Loucy (cell line): Measurements from ENCODE around the gene SUN5.

Experiments used
- H2AFZ ChIP-seq: fragments of 200-600 bp; sonication (generic); 2 replicates; pipeline ENCODE4 v1.6.0; 2016; ENCODE audit warnings: antibody characterized with exemption, mild to moderate bottlenecking, low read length, moderate library complexity
- H3F3A ChIP-seq: fragments of 200-600 bp; 2 replicates; pipeline ENCODE4 v1.6.0; 2016; ENCODE audit warnings: antibody characterized with exemption, low read depth, mild to moderate bottlenecking
- H3K27me3 ChIP-seq: fragments of 200-600 bp; sonication (generic); 2 replicates; pipeline ENCODE4 v1.6.1; 2014; ENCODE audit warnings: low read length, mild to moderate bottlenecking; ENCODE audit not compliant: insufficient read depth, poor library complexity, severe bottlenecking
- H3K36me3 ChIP-seq: fragments of 200-600 bp; sonication (generic); 2 replicates; pipeline ENCODE4 v1.6.1; 2016; ENCODE audit warnings: low read length; ENCODE audit not compliant: insufficient read depth
- H3K4me1 ChIP-seq: fragments of 200-600 bp; sonication (generic); 2 replicates; pipeline ENCODE4 v1.5.1; 2014; ENCODE audit warnings: low read length, mild to moderate bottlenecking; ENCODE audit not compliant: insufficient read depth, poor library complexity, severe bottlenecking
- H3K4me2 ChIP-seq: fragments of 200-600 bp; sonication (generic); 2 replicates; pipeline ENCODE4 v1.6.0; 2014; ENCODE audit warnings: antibody characterized with exemption, low read length, low read depth, mild to moderate bottlenecking; ENCODE audit not compliant: poor library complexity, severe bottlenecking
- H3K4me3 ChIP-seq: fragments of 200-600 bp; sonication (generic); 2 replicates; pipeline ENCODE4 v1.5.1; 2014; ENCODE audit warnings: low read length, mild to moderate bottlenecking, mixed read lengths; ENCODE audit not compliant: poor library complexity, severe bottlenecking
- H3K79me2 ChIP-seq: fragments of 200-600 bp; sonication (generic); 2 replicates; pipeline ENCODE4 v1.6.1; 2014; ENCODE audit warnings: low read length; ENCODE audit not compliant: insufficient read depth
- H3K9ac ChIP-seq: fragments of 200-600 bp; sonication (generic); 2 replicates; pipeline ENCODE4 v1.6.0; 2014; ENCODE audit warnings: mild to moderate bottlenecking, low read depth, low read length, moderate library complexity; ENCODE audit not compliant: poor library complexity, severe bottlenecking
- H3K9me2 ChIP-seq: fragments of 200-600 bp; sonication (generic); replicated peaks from 2 replicates; pipeline ENCODE4 v1.6.1; 2016; ENCODE audit warnings: low read depth, low read length, mixed read lengths
- H3K9me3 ChIP-seq: fragments of 200-600 bp; sonication (generic); 2 replicates; pipeline ENCODE4 v1.6.1; 2014; ENCODE audit warnings: mild to moderate bottlenecking, antibody characterized with exemption, low read length, low read depth; ENCODE audit not compliant: insufficient read depth
- H4K20me1 ChIP-seq: fragments of 200-600 bp; sonication (generic); 2 replicates; pipeline ENCODE4 v1.6.0; 2014; ENCODE audit warnings: antibody characterized with exemption, low read length, mild to moderate bottlenecking; ENCODE audit not compliant: insufficient read depth, poor library complexity, severe bottlenecking
- EZH2phosphoT487 ChIP-seq: fragments of 200-600 bp; IDR thresholded peaks from 2 replicates; pipeline ENCODE4 v1.6.1; 2018; ENCODE audit warnings: antibody characterized with exemption, mild to moderate bottlenecking, moderate library complexity, borderline replicate concordance
- TF ChIP-seq, protein P1 (sequence below): fragments of 200-600 bp; sonication (generic); conservative IDR thresholded peaks from 2 replicates; pipeline ENCODE4 v1.5.1; 2014; ENCODE audit warnings: mild to moderate bottlenecking, antibody characterized with exemption, low read length

The SUN5 gene

GRCh38 chr20:33032555-33032954, 28.3 kb upstream of the SUN5 start:
- H2AFZ ChIP-seq, result no peak overlapping the region
- no peak overlapping the region for H3K4me3 ChIP-seq
- H3K9me2 ChIP-seq, result no peaks in the 10 kb centered on the region
- H3K36me3 ChIP-seq, result no peaks in the 10 kb centered on the region
- TF ChIP-seq, protein P1, sequence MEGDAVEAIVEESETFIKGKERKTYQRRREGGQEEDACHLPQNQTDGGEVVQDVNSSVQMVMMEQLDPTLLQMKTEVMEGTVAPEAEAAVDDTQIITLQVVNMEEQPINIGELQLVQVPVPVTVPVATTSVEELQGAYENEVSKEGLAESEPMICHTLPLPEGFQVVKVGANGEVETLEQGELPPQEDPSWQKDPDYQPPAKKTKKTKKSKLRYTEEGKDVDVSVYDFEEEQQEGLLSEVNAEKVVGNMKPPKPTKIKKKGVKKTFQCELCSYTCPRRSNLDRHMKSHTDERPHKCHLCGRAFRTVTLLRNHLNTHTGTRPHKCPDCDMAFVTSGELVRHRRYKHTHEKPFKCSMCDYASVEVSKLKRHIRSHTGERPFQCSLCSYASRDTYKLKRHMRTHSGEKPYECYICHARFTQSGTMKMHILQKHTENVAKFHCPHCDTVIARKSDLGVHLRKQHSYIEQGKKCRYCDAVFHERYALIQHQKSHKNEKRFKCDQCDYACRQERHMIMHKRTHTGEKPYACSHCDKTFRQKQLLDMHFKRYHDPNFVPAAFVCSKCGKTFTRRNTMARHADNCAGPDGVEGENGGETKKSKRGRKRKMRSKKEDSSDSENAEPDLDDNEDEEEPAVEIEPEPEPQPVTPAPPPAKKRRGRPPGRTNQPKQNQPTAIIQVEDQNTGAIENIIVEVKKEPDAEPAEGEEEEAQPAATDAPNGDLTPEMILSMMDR, result no peak
- no peaks in the 10 kb centered on the region for H3K79me2 ChIP-seq
- no peaks in the 10 kb centered on the region for H3K27me3 ChIP-seq
- H3F3A ChIP-seq, result no peaks in the 10 kb centered on the region
- no peak overlapping the region for H3K4me2 ChIP-seq
- no peaks in the 10 kb centered on the region for H3K9me3 ChIP-seq
- no peak overlapping the region for H3K9ac ChIP-seq
- no peaks in the 10 kb centered on the region for H3K4me1 ChIP-seq
- H4K20me1 ChIP-seq, result no peaks in the 10 kb centered on the region

GRCh38 chr20:33031531-33031930, 27.3 kb upstream of the SUN5 start, which contains the start of gene BPIFB6:
Gene BPIFB6, plus strand, starts transcription at chr20:33031648. Its CDS starts 0 bp downstream, at chr20:33031648.
- H3F3A ChIP-seq, result no peaks in the 10 kb centered on the region

DNA sequence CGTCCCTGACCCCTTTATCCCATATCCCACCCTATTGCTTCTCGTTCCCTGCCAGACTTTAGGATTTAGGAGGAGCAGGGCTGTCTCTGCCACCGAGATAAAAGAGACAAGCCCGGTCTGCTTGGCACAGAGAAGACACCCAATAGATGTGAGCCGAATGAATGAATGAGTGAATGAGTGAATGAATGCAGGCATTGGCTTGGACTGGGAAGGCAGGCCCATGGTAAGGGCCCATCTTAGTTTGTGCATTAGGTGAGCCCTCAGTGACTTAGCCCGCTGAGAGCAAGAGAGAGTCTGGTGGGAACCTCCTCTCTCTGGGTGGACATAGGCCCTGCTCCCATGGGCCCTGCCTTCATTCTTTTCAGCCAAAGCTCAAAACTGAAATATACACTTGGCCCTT, 26.3 kb upstream of the SUN5 start:
- Histone ChIP-seq H4K20me1 (no peaks in the 10 kb centered on the region), H3K9ac (no peak overlapping the region), H3K9me3 (no peaks in the 10 kb centered on the region), H3K79me2 (no peaks in the 10 kb centered on the region), H2AFZ (no peak overlapping the region), H3K4me3 (no peak overlapping the region), H3K4me1 (no peaks in the 10 kb centered on the region), H3K27me3 (no peaks in the 10 kb centered on the region), H3K4me2 (no peak overlapping the region), H3K36me3 (no peaks in the 10 kb centered on the region), H3K9me2 (no peaks in the 10 kb centered on the region), H3F3A (no peaks in the 10 kb centered on the region)
- TF ChIP-seq, protein P1, result no peak
- TF ChIP-seq EZH2phosphoT487, result no peak

More at GRCh38 chr20:33031531-33031930, 27.3 kb upstream of the SUN5 start, which contains the start of gene BPIFB6:
- H3K9me2 ChIP-seq, result no peaks in the 10 kb centered on the region
- H3K9ac ChIP-seq, result no peak within 1 kb of the TSS
- no peaks in the 10 kb centered on the region for H3K79me2 ChIP-seq
- no peaks in the 10 kb centered on the region for H3K4me1 ChIP-seq
- no peak within 1 kb of the TSS for H3K4me3 ChIP-seq
- no peak within 1 kb of the TSS for H2AFZ ChIP-seq
- no peaks in the 10 kb centered on the region for H4K20me1 ChIP-seq
- H3K9me3 ChIP-seq, result no peaks in the 10 kb centered on the region
- no peak within 1 kb of the TSS for H3K4me2 ChIP-seq
- TF ChIP-seq EZH2phosphoT487, result no peak
- TF ChIP-seq, protein P1, result no peak
- H3K27me3 ChIP-seq, result no peaks in the 10 kb centered on the region
- no peaks in the 10 kb centered on the region for H3K36me3 ChIP-seq
